HL-60 (cell line): ENCODE results near the gene NHLRC3.

Source experiments
- GABPA ChIP-seq: IDR thresholded peaks from 2 replicates; pipeline ENCODE4 v1.6.1; 2012; ENCODE audit warnings: low read depth
- TF ChIP-seq, protein P1 (sequence below): IDR thresholded peaks from one replicate; pipeline ENCODE4 v1.5.1; 2011; ENCODE audit warnings: low read length, control low read depth, inconsistent platforms; ENCODE audit not compliant: insufficient read depth

GRCh38 chr13:39052944-39053343, 14.7 kb downstream of the NHLRC3 start:
- TF ChIP-seq, protein P1, sequence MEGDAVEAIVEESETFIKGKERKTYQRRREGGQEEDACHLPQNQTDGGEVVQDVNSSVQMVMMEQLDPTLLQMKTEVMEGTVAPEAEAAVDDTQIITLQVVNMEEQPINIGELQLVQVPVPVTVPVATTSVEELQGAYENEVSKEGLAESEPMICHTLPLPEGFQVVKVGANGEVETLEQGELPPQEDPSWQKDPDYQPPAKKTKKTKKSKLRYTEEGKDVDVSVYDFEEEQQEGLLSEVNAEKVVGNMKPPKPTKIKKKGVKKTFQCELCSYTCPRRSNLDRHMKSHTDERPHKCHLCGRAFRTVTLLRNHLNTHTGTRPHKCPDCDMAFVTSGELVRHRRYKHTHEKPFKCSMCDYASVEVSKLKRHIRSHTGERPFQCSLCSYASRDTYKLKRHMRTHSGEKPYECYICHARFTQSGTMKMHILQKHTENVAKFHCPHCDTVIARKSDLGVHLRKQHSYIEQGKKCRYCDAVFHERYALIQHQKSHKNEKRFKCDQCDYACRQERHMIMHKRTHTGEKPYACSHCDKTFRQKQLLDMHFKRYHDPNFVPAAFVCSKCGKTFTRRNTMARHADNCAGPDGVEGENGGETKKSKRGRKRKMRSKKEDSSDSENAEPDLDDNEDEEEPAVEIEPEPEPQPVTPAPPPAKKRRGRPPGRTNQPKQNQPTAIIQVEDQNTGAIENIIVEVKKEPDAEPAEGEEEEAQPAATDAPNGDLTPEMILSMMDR, result no peak
- no peak for TF ChIP-seq GABPA
